Activated CD4-positive, alpha-beta T cell treated with anti-CD3 and anti-CD28 coated beads, Interleukin-2, Interleukin-4, amounts not matched to agents 100 ng/mL and 50 ng/mL, durations not matched to agents 16 hours and 8 hours (primary cell): Measurements from ENCODE around the gene MYO10.
"Not testable (repeated sequence)": the region's sequence is repeated elsewhere in the genome, so short reads cannot be mapped to it uniquely, and the experiment has no call there.

Experiments
- DNase-seq: peaks from one replicate; pipeline ENCODE4 v3.0.0-alpha.2; 2020; ENCODE audit warnings: low spot score

The MYO10 gene

DNA sequence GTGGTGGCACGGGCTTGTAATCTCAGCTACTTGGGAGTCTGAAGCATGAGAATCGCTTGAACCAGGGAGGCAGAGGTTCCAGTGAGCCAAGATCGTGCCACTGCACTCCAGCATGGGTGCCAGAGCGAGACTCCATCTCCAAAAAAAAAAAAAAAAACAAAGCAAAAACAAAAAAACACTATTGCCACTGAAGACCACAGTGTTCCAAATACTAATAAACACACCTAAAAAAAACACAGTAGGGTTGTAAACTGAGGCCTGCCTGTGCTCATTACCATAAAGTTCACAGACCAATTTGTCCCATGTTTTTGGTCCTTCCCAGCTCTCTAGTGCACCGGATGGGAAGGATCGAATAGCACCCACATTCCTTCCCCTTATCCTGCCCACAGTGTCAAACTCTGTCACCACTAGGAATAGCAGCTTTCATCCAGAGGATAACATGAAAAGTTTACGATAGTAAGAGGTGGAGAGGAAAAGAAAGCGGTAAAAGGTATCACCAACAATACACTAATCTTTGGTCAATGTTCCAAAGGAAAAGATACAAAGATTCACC is 49.2 kb downstream of the MYO10 start:
- DNase-seq: no peak

GRCh38 chr5:16886366-16886736 is 49.7 kb downstream of the MYO10 start:
- no peak for DNase-seq

GRCh38 chr5:16885635-16886365 is 50.3 kb downstream of the MYO10 start:
- DNase-seq: no peak

- no peak for DNase-seq
Measured at GRCh38 chr5:16884595-16884994, 51.5 kb downstream of the MYO10 start.

- DNase-seq: no peak
Measured at GRCh38 chr5:16883806-16884205, 52.3 kb downstream of the MYO10 start.

DNA sequence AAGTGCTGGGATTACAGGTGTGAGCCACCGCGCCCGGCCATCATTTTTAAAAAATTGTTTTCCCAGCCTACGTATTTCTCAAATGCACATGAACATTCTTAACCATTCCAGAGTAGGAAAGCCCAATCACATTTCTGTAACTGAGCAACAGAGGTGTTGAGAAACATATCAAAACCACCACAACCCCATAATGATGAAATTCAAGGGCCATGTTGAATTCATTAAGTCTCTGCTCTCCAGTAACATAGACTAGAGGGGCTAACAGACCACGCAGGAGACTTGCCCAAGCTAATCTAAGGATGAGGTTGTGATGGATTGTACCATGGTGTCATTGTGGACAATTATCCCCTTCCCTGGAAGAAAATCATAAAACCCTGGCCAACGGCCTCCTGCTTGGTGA is 52.9 kb downstream of the MYO10 start:
- DNase-seq: no peak

GRCh38 chr5:16881251-16881650 is 54.8 kb downstream of the MYO10 start:
- no peak for DNase-seq

GRCh38 chr5:16880547-16880946 is 55.5 kb downstream of the MYO10 start:
- no peak for DNase-seq

DNA sequence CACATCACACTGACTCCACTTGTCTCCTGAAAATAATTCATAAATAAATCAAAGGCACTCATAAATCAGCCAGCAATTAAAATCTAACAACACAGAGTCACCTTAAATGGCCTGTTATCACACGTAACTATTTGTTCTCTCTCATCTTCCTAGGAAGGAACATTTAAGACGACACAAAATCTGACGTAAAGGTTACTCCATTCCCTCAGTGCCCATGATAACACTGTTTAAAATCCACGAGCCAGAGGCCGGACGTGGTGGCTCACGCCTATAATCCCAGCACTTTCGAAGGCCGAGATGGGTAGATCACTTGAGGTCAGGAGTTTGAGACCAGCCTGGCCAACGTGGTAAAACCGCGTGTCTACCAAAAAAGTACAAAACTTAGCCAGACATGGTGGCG is 56.4 kb downstream of the MYO10 start:
- DNase-seq: no peak

- DNase-seq: no peak
Measured at GRCh38 chr5:16879191-16879590, 56.9 kb downstream of the MYO10 start.

- DNase-seq: no peak
Measured at GRCh38 chr5:16877267-16877935, 58.7 kb downstream of the MYO10 start.

DNA sequence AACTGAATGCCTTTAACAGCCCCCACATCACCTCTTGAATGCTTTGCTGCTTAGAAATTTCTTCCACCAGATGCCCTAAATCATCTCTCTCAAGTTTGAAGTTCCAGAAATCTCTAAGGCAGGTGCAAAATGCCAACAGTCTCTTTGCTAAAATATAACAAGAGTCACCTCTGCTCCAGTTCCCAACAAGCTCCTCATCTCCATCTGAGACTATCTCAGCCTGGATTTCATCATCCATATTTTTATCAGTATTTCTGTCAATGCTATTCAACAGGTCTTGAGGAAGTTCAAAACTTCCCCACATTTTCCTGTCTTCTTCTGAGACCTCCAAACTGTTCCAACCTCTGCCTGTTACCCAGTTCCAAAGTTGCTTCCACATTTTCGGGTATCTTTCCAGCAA is 61.7 kb downstream of the MYO10 start:
- DNase-seq: not testable (repeated sequence)

DNA sequence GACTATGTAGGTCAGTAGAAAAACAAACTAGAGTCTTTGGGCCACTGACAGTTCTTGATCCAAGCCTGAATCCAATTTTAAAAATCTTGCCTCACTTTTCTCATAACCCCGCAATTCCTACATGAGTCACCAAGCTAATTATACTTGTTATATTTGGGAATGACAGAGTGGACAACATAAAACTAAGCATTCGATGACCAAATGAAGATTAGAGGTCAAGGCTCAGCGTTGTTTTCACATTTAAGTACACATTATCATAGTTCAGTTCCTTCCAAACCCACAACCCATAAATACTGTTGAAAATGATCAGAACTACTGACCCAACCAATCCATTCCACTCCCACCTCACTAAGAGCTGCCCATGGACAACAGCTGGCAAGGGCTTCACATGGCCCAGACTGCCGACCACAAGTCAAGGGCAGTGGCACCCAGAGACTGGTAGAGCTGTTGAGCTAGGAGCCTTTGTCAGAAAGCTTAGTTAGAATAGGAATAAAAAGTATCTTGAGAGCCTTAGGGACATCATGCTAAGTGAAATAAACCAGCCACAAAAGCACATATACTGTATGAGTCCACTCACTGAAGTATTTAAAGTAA is 64.2 kb downstream of the MYO10 start:
- no peak for DNase-seq

DNA sequence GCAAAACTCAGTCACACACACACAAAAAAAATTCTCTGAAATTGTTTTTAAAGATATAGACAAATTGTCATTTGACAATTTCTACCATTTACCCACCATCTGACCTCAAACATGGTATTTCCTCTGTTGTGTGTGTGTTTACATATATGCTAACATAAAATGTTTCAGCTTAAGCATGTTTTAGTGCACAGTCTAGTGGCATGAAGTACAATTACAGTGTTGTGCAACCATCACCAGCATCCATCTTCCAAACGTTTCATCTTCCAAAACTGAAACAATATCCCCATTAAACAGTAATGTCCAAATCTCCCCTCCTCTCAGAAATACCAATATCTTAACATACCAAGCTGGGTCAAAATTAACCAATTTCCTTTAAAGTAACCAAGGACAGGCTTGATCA is 65.2 kb downstream of the MYO10 start:
- no peak for DNase-seq

- no peak for DNase-seq
Measured at GRCh38 chr5:16869821-16870796, 66.0 kb downstream of the MYO10 start.

DNA sequence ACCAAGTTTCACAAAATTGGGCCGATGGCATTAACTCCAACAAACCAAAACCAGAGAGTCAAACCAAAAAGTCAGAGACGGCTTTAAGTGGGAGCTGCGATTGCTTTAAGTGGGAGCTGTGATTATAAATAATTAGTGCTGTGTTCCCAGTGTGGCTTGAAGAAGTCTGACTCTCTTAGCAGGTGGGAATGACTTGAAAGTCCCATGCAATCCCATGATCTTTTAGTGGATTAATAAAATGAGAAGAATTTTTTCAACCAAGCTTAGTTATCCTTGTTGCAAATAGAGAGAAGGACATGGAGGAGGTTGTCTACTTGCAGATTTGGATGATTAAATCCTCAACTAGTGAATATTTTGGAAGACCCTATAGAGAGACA is 68.5 kb downstream of the MYO10 start:
- no peak for DNase-seq

DNA sequence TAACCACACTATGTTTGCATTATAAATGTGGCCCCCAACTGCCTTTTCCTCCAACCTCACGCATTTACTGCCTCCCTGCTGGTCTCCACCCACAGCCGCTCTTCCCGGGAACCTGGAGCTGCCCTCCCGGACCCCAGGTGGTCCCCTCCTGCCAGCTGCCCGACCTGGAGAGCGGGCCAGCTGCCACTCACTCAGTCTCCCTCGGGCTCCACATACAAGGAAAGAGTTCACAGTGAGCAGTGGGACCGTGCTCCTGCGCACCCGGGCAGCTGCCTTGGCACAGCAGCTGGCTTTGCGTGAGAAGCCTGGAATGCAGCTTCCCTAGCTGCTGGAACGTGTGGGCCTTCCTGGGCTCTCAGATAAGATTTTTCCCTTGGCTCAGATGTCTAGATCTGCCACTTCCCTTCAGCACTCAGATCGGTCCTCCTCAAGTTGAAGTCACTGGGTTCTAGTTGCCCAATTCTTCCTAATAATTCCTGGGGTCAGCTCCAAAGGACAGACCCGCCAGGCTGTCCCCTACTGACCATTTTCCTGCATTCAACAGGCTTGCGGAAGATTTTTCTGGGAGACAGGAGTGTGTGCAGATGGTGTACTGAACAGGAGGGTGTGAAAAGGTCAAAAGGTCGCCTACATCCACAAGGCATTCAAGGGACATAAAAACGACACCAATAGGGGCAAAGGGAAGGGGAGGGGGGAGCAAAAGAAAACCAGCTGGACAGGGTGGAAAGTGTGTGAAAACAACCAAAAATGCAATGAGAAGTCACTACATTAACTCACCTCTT is 69.1 kb downstream of the MYO10 start:
- no peak for DNase-seq

GRCh38 chr5:16866273-16866672 is 69.8 kb downstream of the MYO10 start:
- DNase-seq: no peak

- no peak for DNase-seq
Measured at GRCh38 chr5:16865151-16865550, 70.9 kb downstream of the MYO10 start.

DNA sequence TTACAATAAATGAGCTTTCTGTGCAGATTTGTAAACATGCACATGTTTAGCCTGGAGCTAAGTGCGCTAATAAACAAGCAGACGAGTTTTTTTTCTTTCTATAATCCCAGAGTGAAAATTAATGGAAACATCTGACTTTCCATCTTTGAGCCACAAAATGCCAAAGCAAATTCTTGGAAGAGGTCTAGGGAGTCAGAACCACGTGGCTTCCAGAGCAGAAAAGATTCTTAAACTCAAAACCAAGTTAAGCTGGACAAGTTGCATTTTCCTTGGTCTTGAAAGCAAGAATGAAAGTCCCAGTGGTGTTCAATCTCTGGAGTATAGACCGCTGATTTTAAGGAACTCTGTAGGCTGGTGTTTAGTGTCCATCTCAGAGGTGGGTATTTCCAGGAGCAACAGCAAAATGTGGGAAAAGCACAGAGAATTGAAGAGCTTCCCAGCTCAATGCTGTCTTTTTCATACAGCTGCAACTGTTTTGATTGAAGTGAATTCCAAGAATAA is 71.4 kb downstream of the MYO10 start:
- DNase-seq: no peak

GRCh38 chr5:16863469-16863946 is 72.6 kb downstream of the MYO10 start:
- DNase-seq: no peak
